Lower leg skin (tissue), 3 donors: ENCODE results near the gene ROR1.

ENCODE experiments used
- CTCF ChIP-seq, 3 donors: fragments of 450-650 bp; IDR thresholded peaks; one replicate each; pipeline ENCODE4 v1.5.1; 2016; ENCODE audit warnings: antibody characterized with exemption in 3 of 3, mild to moderate bottlenecking in 3 of 3, moderate library complexity in 2 of 3
- POLR2A ChIP-seq, 2 donors: fragments of 450-650 bp; IDR thresholded peaks; one replicate each; pipeline ENCODE4 v1.6.1; 2016 to 2017; ENCODE audit warnings: antibody characterized with exemption in 2 of 2, mild to moderate bottlenecking in 1 of 2, moderate library complexity in 1 of 2

- TF ChIP-seq CTCF (IDR thresholded peaks at IDR 0.05) (no peak), POLR2A (IDR thresholded peaks at IDR 0.05) (no peak)
Measured at GRCh38 chr1:63802109-63802508, 28.3 kb downstream of the ROR1 start.
